A673 (cell line): ENCODE results near the gene TLNRD1. TPM values are rescaled to one million over a fixed set of nuclear protein-coding genes. Genes with fewer than 3 reads are reported as not detected.

ENCODE experiments used
- BruUV-seq: library from RNA; stranded (reverse); fragments of 400-500 nt; replicated peaks from 2 replicates; lab custom pipeline; 2021; lab: Mats Ljungman, UMichigan
- CTCF ChIA-PET: fragments of 300-600 bp; sonication (Branson Sonifier 250); formaldehyde crosslinking; loops from one replicate; lab custom pipeline; 2022; ENCODE audit warnings: antibody characterized with exemption; lab: Charles Lee
- POLR2A ChIA-PET: fragments of 300-600 bp; sonication (Branson Sonifier 250); formaldehyde crosslinking; loops from one replicate; lab custom pipeline; 2022; ENCODE audit warnings: antibody characterized with exemption; ENCODE audit not compliant: low non-redundant PET; lab: Charles Lee
- DNase-seq: peaks from one replicate; pipeline ENCODE4 v3.0.0-alpha.2; 2015; ENCODE audit warnings: low spot score
- H3K27ac ChIP-seq: fragments of 200-600 bp; sonication (generic); 2 replicates; pipeline ENCODE4 v1.5.1; 2016; ENCODE audit warnings: mixed run types, low read depth, mild to moderate bottlenecking, mixed read lengths, antibody characterized with exemption, low read length; ENCODE audit not compliant: poor library complexity, severe bottlenecking
- H3K27me3 ChIP-seq: fragments of 200-600 bp; sonication (generic); replicated peaks from 2 replicates; pipeline ENCODE4 v1.6.1; 2017; ENCODE audit warnings: mixed run types, low read depth, mild to moderate bottlenecking, mixed read lengths, antibody characterized with exemption, low read length; ENCODE audit not compliant: insufficient read depth, poor library complexity
- H3K36me3 ChIP-seq: fragments of 200-600 bp; sonication (generic); 2 replicates; pipeline ENCODE4 v1.6.1; 2016; ENCODE audit warnings: mixed run types, mild to moderate bottlenecking, mixed read lengths, antibody characterized with exemption, low read length; ENCODE audit not compliant: insufficient read depth, poor library complexity, severe bottlenecking
- H3K4me1 ChIP-seq: fragments of 200-600 bp; sonication (generic); 2 replicates; pipeline ENCODE4 v1.6.1; 2017; ENCODE audit warnings: mixed run types, mild to moderate bottlenecking, mixed read lengths, antibody characterized with exemption, low read length; ENCODE audit not compliant: insufficient read depth, poor library complexity, severe bottlenecking
- H3K4me3 ChIP-seq: fragments of 200-600 bp; sonication (generic); 2 replicates; pipeline ENCODE4 v1.5.1; 2016; ENCODE audit warnings: low read depth, mixed run types, mild to moderate bottlenecking, mixed read lengths, low read length; ENCODE audit not compliant: poor library complexity, severe bottlenecking
- H3K9me3 ChIP-seq: fragments of 200-600 bp; sonication (generic); 2 replicates; pipeline ENCODE4 v1.6.1; 2016; ENCODE audit warnings: mixed run types, low read depth, mild to moderate bottlenecking, mixed read lengths, antibody characterized with exemption, low read length; ENCODE audit not compliant: poor library complexity, severe bottlenecking
- EZH2 ChIP-seq: fragments of 200-600 bp; sonication (generic); IDR thresholded peaks from 2 replicates; pipeline ENCODE4 v1.6.1; 2017; ENCODE audit warnings: borderline replicate concordance, low read depth, mild to moderate bottlenecking, mixed read lengths, antibody characterized with exemption, low read length; ENCODE audit not compliant: poor library complexity, severe bottlenecking
- intact Hi-C: fragments of 100-400 bp; cut with micrococcal nuclease; formaldehyde crosslinking; loops from one replicate; pipeline ENCODE4 v1.10.0; 2022; ENCODE audit not compliant: unreplicated experiment
- total RNA-seq: library from RNA; stranded (reverse); gene quantifications from 2 replicates; pipeline ENCODE4 v1.2.3, GENCODE V29; 2021
- TF ChIP-seq, protein P1 (sequence below): fragments of 300-800, 200-600 bp; sonication (generic); conservative IDR thresholded peaks from 2 replicates; pipeline ENCODE4 v1.5.1; 2017; ENCODE audit warnings: low read depth, mild to moderate bottlenecking, antibody characterized with exemption, low read length, moderate library complexity, mixed read lengths

The TLNRD1 gene
- total RNA-seq, 1 experiment from 2014 or later, result 21.8 TPM

DNA sequence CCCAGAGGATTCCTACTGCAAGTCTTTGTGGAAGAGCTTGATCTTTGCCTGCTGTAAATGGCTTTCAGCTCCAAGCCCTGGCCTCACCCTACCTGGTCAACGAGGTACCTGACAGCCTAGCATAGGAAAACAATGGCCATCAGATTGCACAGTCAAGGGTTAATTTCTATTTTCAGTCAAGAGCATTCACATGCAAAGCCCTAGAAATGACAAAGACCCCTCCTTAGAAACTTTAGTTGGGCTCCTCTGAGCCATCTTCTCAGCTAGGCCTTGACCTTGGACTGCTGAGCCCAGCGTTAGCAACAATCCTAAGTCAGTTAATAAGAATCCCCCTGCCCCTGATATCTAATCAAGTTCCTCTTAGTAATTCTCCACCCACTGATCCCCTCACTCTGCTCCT, 29.6 kb upstream of the TLNRD1 start:
- H3K36me3 ChIP-seq, result peaks cover 4% of the 10 kb centered on the region
- H3K9me3 ChIP-seq, result no peaks in the 10 kb centered on the region
- DNase-seq, result no peak
- no peaks in the 10 kb centered on the region for H3K27me3 ChIP-seq
- no peak overlapping the region for H3K4me3 ChIP-seq
- ChIA-PET POLR2A (no interaction called here), CTCF (no interaction called here)
- intact Hi-C loops, result loop anchor here (5.0 kb wide), 2 partner anchors 404 to 514 kb away; no protein-coding TSS in a partner anchor
- TF ChIP-seq, protein P1, sequence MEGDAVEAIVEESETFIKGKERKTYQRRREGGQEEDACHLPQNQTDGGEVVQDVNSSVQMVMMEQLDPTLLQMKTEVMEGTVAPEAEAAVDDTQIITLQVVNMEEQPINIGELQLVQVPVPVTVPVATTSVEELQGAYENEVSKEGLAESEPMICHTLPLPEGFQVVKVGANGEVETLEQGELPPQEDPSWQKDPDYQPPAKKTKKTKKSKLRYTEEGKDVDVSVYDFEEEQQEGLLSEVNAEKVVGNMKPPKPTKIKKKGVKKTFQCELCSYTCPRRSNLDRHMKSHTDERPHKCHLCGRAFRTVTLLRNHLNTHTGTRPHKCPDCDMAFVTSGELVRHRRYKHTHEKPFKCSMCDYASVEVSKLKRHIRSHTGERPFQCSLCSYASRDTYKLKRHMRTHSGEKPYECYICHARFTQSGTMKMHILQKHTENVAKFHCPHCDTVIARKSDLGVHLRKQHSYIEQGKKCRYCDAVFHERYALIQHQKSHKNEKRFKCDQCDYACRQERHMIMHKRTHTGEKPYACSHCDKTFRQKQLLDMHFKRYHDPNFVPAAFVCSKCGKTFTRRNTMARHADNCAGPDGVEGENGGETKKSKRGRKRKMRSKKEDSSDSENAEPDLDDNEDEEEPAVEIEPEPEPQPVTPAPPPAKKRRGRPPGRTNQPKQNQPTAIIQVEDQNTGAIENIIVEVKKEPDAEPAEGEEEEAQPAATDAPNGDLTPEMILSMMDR, result no peak
- TF ChIP-seq EZH2, result no peak
- no peak overlapping the region for H3K27ac ChIP-seq
- peaks cover 3% of the 10 kb centered on the region for H3K4me1 ChIP-seq
- no TSS peak for BruUV-seq

DNA sequence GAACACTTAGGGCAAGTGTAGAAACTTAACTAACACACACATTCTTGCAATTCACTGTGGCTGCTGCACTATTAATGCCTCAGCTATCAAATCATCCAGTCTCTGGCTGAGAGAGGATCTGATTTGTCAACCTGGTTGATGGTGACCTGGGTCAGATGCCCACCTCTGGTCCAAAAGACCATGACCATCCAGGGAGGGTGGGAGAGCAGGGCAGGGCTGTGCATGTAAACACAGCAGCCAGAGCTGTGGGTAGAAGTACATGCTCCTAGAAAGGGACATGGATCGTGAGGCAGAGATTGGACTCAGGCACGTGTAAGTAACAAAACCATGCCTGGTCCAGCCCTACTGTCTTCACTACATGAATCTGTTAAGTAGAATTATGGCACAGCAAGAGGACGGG, 28.4 kb upstream of the TLNRD1 start:
- DNase-seq, result no peak
- BruUV-seq, result no TSS peak
- CTCF ChIA-PET, result no interaction called here
- Histone ChIP-seq H3K4me3 (no peak overlapping the region), H3K36me3 (peaks cover 4% of the 10 kb centered on the region), H3K9me3 (no peaks in the 10 kb centered on the region), H3K27me3 (no peaks in the 10 kb centered on the region), H3K4me1 (peaks cover 3% of the 10 kb centered on the region), H3K27ac (no peak overlapping the region)
- TF ChIP-seq EZH2, result no peak
- TF ChIP-seq, protein P1, result no peak
- intact Hi-C loops, result loop anchor here (5.0 kb wide), 2 partner anchors 405 to 515 kb away; no protein-coding TSS in a partner anchor
- POLR2A ChIA-PET, result no interaction called here

DNA sequence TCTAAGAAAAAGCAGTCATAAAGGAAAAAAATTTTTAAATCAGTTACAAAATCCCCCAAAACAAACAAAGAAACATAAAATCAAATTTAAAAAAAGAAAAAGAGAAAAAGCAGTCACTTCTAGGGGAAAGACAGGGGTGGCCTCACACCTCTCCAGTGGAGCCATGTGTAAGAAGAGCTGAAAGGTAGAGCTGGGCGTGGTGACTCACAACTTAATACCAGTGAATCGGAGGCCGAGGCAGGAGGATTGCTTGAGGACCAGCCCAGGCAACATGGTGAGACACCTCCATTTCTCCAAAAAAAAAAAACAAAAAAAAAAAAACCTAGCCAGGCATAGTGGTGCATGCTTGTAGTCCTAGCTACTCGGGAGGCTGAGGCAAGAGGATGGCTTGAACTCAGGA, 25.8 kb upstream of the TLNRD1 start:
- BruUV-seq, result no TSS peak
- Histone ChIP-seq H3K36me3 (peaks cover 16% of the 10 kb centered on the region), H3K4me3 (no peak overlapping the region), H3K4me1 (peaks cover 10% of the 10 kb centered on the region), H3K9me3 (no peaks in the 10 kb centered on the region), H3K27me3 (no peaks in the 10 kb centered on the region), H3K27ac (no peak overlapping the region)
- intact Hi-C loops, result loop anchor here (5.0 kb wide), 2 partner anchors 408 to 518 kb away; no protein-coding TSS in a partner anchor
- ChIA-PET CTCF (interaction anchor here (0.7 kb wide), 1 partner anchor 269 kb away, joined by 6 read pairs; no protein-coding TSS in a partner anchor), POLR2A (interaction anchor here (0.6 kb wide), 2 partner anchors 212 to 241 kb away, joined by 3 to 5 read pairs; no protein-coding TSS in a partner anchor)
- no peak for DNase-seq
- TF ChIP-seq EZH2, result no peak
- TF ChIP-seq, protein P1, result no peak
